Measurements from ENCODE around the gene CFAP251. TPM values are rescaled to one million over a fixed set of nuclear protein-coding genes. Genes with fewer than 3 reads are reported as not detected.

The CFAP251 gene
- total and polyA plus RNA-seq, 2 donors (not counting 3 experiments of a cell fraction or from before 2014, with no cell fraction given): 3.3 to 4.0 TPM

- no peak overlapping the region for H3K9ac ChIP-seq (replicated peaks; ENCODE audit: extremely low read depth, insufficient read depth, low read length)
- H3K79me2 ChIP-seq (ENCODE audit: control insufficient read depth, insufficient read depth, low read length): no peaks in the 10 kb centered on the region
- no peaks in the 10 kb centered on the region for H3K27me3 ChIP-seq (ENCODE audit: control insufficient read depth in 2 of 2, insufficient read depth in 2 of 2, low read length in 2 of 2)
- no peak for FAIRE-seq
- H3K4me3 ChIP-seq (replicated peaks in 1 of 3; ENCODE audit: insufficient read depth in 1 of 3, low read depth in 1 of 3, low read length in 3 of 3): no peak overlapping the region
- no peaks in the 10 kb centered on the region for H3K36me3 ChIP-seq (ENCODE audit: control insufficient read depth in 2 of 2, extremely low read depth in 1 of 2, insufficient read depth in 2 of 2, low read length in 2 of 2)
- TF ChIP-seq POLR2A (IDR thresholded peaks at IDR 0.05; ENCODE audit: low read depth, low read length): no peak
- TF ChIP-seq, protein P1, sequence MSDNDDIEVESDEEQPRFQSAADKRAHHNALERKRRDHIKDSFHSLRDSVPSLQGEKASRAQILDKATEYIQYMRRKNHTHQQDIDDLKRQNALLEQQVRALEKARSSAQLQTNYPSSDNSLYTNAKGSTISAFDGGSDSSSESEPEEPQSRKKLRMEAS (IDR thresholded peaks at IDR 0.05; ENCODE audit: insufficient read depth, insufficient read length): no peak
- TF ChIP-seq MYC (IDR thresholded peaks at IDR 0.05; ENCODE audit: low read depth, low read length): no peak
- no peak for TF ChIP-seq JUN (IDR thresholded peaks at IDR 0.05; ENCODE audit: borderline replicate concordance, insufficient read depth, insufficient read length, low read depth)
- no peak for TF ChIP-seq POLR2AphosphoS5 (IDR thresholded peaks at IDR 0.05; ENCODE audit: insufficient read depth, low read depth, low read length)
- TF ChIP-seq, protein P2, sequence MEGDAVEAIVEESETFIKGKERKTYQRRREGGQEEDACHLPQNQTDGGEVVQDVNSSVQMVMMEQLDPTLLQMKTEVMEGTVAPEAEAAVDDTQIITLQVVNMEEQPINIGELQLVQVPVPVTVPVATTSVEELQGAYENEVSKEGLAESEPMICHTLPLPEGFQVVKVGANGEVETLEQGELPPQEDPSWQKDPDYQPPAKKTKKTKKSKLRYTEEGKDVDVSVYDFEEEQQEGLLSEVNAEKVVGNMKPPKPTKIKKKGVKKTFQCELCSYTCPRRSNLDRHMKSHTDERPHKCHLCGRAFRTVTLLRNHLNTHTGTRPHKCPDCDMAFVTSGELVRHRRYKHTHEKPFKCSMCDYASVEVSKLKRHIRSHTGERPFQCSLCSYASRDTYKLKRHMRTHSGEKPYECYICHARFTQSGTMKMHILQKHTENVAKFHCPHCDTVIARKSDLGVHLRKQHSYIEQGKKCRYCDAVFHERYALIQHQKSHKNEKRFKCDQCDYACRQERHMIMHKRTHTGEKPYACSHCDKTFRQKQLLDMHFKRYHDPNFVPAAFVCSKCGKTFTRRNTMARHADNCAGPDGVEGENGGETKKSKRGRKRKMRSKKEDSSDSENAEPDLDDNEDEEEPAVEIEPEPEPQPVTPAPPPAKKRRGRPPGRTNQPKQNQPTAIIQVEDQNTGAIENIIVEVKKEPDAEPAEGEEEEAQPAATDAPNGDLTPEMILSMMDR (IDR thresholded peaks at IDR 0.05; ENCODE audit: extremely low read depth in 1 of 2, insufficient read depth in 1 of 2, low read depth in 1 of 2, low read length in 2 of 2): no peak
- no peak for TF ChIP-seq GATA2 (IDR thresholded peaks at IDR 0.05; ENCODE audit: insufficient read depth, insufficient read length, low read depth, low read length)
- TF ChIP-seq EZH2 (IDR thresholded peaks at IDR 0.05; ENCODE audit: borderline replicate concordance, low read depth, low read length, severe bottlenecking): no peak
- TF ChIP-seq FOS (IDR thresholded peaks at IDR 0.05; ENCODE audit: borderline replicate concordance, insufficient read depth, low read length): no peak
- no peak for DNase-seq (ENCODE audit: low read depth, low spot score)
- POLR2A ChIA-PET: no interaction called here
- CTCF ChIA-PET: interaction anchor here (1.7 kb wide), 1 partner anchor 11 kb away, joined by 5 read pairs; no protein-coding TSS in a partner anchor
- no peaks in the 10 kb centered on the region for H3K9me1 ChIP-seq (replicated peaks; ENCODE audit: control insufficient read depth, extremely low read depth, insufficient read depth, low read length)
- H3K4me1 ChIP-seq (ENCODE audit: control insufficient read depth, extremely low read depth, insufficient read depth, low read length): peaks cover 7% of the 10 kb centered on the region
- H2AFZ ChIP-seq (ENCODE audit: low read depth, low read length): no peak overlapping the region
- intact Hi-C loops (cut with micrococcal nuclease): no loop called here
- H3K9me3 ChIP-seq (replicated peaks; ENCODE audit: control insufficient read depth, insufficient read depth, low read length): no peaks in the 10 kb centered on the region
- H3K4me2 ChIP-seq (ENCODE audit: insufficient read depth, low read length): no peak overlapping the region
- dilution Hi-C loops (cut with MboI; ENCODE audit: extremely low pct_ligation_motif_present, low sequenced_read_pairs): no loop called here
- H3K27ac ChIP-seq (ENCODE audit: insufficient read depth, low read depth, low read length): no peak overlapping the region
- no peaks in the 10 kb centered on the region for H4K20me1 ChIP-seq (replicated peaks; ENCODE audit: control insufficient read depth, extremely low read depth, insufficient read depth, low read length)
- BruUV-seq (replicated peaks): no TSS peak
Measured at GRCh38 chr12:121960541-121960940, 42.1 kb downstream of the CFAP251 start.
